Fibroblast of lung (primary cell): ENCODE measurements around the gene CYS1.

Experiments used
- EZH2 ChIP-seq: IDR thresholded peaks from 2 replicates; pipeline ENCODE4 v1.5.1; 2012; ENCODE audit warnings: low read length, control low read depth, mild to moderate bottlenecking; ENCODE audit errors: missing control alignments
- TF ChIP-seq, protein P1 (sequence below), 2 donors: IDR thresholded peaks in 1 of 2; conservative IDR thresholded peaks in 1 of 2; 1 replicate in 1 of 2; 2 replicates in 1 of 2; pipeline ENCODE4 v1.5.1; 2011 to 2012; ENCODE audit warnings: low read length in 2 of 2, control low read depth in 1 of 2, inconsistent platforms in 1 of 2, low read depth in 1 of 2, mild to moderate bottlenecking in 1 of 2

GRCh38 chr2:10061221-10061925 is 18.8 kb downstream of the CYS1 start:
- TF ChIP-seq, protein P1, sequence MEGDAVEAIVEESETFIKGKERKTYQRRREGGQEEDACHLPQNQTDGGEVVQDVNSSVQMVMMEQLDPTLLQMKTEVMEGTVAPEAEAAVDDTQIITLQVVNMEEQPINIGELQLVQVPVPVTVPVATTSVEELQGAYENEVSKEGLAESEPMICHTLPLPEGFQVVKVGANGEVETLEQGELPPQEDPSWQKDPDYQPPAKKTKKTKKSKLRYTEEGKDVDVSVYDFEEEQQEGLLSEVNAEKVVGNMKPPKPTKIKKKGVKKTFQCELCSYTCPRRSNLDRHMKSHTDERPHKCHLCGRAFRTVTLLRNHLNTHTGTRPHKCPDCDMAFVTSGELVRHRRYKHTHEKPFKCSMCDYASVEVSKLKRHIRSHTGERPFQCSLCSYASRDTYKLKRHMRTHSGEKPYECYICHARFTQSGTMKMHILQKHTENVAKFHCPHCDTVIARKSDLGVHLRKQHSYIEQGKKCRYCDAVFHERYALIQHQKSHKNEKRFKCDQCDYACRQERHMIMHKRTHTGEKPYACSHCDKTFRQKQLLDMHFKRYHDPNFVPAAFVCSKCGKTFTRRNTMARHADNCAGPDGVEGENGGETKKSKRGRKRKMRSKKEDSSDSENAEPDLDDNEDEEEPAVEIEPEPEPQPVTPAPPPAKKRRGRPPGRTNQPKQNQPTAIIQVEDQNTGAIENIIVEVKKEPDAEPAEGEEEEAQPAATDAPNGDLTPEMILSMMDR (conservative IDR thresholded peaks at IDR 0.05 in 1 of 2, IDR thresholded peaks at IDR 0.05 in 1 of 2; ENCODE audit: low read depth in 1 of 2, low read length in 2 of 2), result no peak
- TF ChIP-seq EZH2, result no peak
